T-helper 22 cell (primary cell): ENCODE measurements around the gene RET.

Experiments
- DNase-seq: peaks from one replicate; pipeline ENCODE4 v3.0.0-alpha.2; 2020; ENCODE audit warnings: low read depth

Gene RET

DNA sequence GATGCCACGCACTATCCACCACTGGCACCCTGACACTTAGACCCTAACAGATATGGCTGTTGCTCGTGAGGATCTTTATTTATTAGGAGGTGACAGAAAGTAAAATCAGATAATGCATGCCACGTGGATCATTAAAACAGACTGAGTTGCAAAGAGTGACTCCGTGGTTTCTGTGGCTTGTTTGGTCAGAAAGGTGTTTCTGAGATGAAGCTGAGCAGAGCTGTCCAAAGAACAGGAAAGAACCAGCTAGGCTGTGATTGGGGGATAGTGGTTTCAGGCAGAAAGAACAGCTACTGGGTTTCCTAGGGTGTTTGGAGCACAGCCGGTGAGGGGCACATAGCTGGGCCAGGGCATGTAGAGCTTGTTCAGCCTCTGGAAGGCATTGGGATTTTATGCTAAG lies 95.8 kb downstream of the RET start:
- DNase-seq = no peak

DNA sequence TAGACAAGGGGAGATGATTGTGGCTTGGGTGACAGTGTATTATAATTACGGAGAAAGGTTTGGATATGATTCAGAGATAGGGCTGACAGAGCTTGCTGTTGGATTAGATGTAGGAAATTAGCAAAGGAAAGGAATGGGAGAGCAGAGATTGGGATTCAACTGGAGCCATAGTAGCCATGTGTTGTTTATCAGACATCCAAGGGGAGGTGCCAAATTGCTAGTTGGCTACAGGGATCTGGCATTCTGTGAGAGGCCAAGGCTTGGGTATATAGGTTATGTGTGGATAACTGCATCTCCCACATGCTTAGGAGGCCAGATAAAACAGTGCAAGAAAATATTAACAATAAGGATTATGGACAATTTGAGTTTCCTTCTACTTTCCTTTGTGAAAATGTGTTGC lies 96.3 kb downstream of the RET start:
- no peak for DNase-seq

DNA sequence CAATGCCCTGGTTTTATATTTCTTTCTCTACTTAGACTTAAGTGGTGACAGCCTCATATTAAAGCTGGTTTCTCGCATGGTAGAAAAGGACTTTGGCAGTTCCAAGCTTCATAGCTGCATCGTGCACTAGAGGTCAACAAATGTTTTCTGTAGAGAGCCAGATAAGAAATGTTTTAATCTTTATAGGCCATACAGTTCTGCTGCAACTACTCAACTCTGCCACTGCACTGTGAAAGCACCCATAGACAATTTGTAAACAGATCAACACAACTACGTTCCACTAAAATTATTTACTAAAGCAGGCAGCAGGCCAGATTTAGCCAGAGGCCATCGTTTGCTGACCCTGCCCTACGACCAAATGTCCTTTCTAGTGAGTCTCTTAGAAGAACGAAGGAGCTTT lies 98.1 kb downstream of the RET start:
- DNase-seq = no peak

DNA sequence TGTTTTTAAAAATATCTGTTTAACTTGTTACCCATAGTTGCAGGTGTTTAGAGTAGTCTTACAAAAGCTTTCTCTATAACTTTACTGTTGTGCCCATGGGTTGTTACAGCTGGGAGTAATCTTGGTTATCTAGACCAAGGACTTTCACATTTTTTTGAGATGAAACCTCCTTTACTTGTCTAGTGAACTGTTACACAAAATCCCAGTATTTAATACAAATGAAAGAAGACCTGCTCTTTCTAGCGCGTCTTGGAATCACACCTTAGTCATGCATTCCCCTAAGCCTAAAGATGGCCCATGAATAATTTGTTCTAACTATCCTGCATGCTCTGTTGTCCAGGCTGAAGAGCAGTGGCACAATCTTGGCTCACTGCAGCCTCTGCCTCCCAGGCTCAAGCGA lies 99.4 kb downstream of the RET start:
- DNase-seq = no peak

DNA sequence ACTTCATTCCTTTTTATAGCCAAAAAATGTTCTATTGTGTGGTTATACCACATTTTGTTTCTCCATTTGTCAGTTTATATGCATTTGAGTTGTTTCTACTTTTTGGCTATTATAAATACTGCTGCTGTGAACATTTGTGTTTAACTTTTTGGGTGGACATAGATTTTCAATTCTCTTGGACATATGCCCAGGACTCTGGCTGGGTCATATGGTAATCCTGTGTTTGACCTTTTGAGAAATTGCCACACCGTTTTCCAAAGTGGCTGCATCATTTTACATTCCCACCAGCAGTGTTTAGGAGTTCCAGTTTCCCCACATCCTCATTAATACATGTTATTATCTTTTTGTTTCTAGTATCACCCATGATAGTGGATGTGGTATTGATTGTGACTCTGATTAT lies 100.7 kb downstream of the RET start:
- no peak for DNase-seq
